MM.1S (cell line): ENCODE data around the gene IPO9.

Source experiments
- DNase-seq: peaks from one replicate; pipeline ENCODE4 v3.0.0-alpha.2; 2015
- H2AFZ ChIP-seq: fragments of 300-600 bp; sonication (generic); 2 replicates; pipeline ENCODE4 v1.6.0; 2016; ENCODE audit warnings: antibody characterized with exemption, low read length
- H3F3A ChIP-seq: fragments of 300-600 bp; sonication (generic); 2 replicates; pipeline ENCODE4 v1.6.1; 2016; ENCODE audit warnings: mild to moderate bottlenecking, antibody characterized with exemption, low read length, moderate library complexity, mixed read lengths; ENCODE audit not compliant: insufficient read depth
- H3K27ac ChIP-seq: fragments of 300-600 bp; sonication (generic); 2 replicates; pipeline ENCODE4 v1.5.1; 2016; ENCODE audit warnings: mild to moderate bottlenecking, low read length
- H3K27me3 ChIP-seq: fragments of 300-600 bp; sonication (generic); replicated peaks from 2 replicates; pipeline ENCODE4 v1.6.0; 2016; ENCODE audit warnings: low read length; ENCODE audit not compliant: insufficient read depth
- H3K36me3 ChIP-seq: fragments of 300-600 bp; sonication (generic); replicated peaks from 2 replicates; pipeline ENCODE4 v1.6.1; 2016; ENCODE audit warnings: mild to moderate bottlenecking, low read length, mixed read lengths; ENCODE audit not compliant: insufficient read depth
- H3K4me1 ChIP-seq: fragments of 300-600 bp; sonication (generic); 2 replicates; pipeline ENCODE4 v1.6.1; 2016; ENCODE audit warnings: low read length, mixed read lengths
- H3K4me2 ChIP-seq: fragments of 300-600 bp; sonication (generic); 2 replicates; pipeline ENCODE4 v1.6.0; 2016; ENCODE audit warnings: low read depth, low read length
- H3K4me3 ChIP-seq: fragments of 300-600 bp; sonication (generic); 2 replicates; pipeline ENCODE4 v1.5.1; 2016; ENCODE audit warnings: low read length, mixed read lengths
- H3K79me2 ChIP-seq: fragments of 300-600 bp; sonication (generic); 2 replicates; pipeline ENCODE4 v1.6.1; 2016; ENCODE audit warnings: mixed run types, low read length, mixed read lengths
- H3K9ac ChIP-seq: fragments of 300-600 bp; sonication (generic); 2 replicates; pipeline ENCODE4 v1.6.1; 2016; ENCODE audit warnings: low read length, mixed read lengths
- H3K9me2 ChIP-seq: fragments of 300-600 bp; sonication (generic); replicated peaks from 2 replicates; pipeline ENCODE4 v1.6.1; 2016; ENCODE audit warnings: mild to moderate bottlenecking, low read length, mixed read lengths; ENCODE audit not compliant: insufficient read depth
- H3K9me3 ChIP-seq: fragments of 300-600 bp; sonication (generic); replicated peaks from 2 replicates; pipeline ENCODE4 v1.6.1; 2016; ENCODE audit warnings: mild to moderate bottlenecking, low read length, mixed read lengths; ENCODE audit not compliant: insufficient read depth
- H4K20me1 ChIP-seq: fragments of 300-600 bp; sonication (generic); 2 replicates; pipeline ENCODE4 v1.6.1; 2016; ENCODE audit warnings: mild to moderate bottlenecking, low read length, moderate library complexity, mixed read lengths; ENCODE audit not compliant: insufficient read depth
- CTCF ChIP-seq: fragments of 300-600 bp; sonication (generic); IDR thresholded peaks from 2 replicates; pipeline ENCODE4 v1.5.1; 2016; ENCODE audit warnings: antibody characterized with exemption, low read length, mixed read lengths
- EZH2 ChIP-seq: fragments of 300-600 bp; sonication (generic); optimal IDR thresholded peaks from 2 replicates; pipeline ENCODE3; 2017; ENCODE audit warnings: low read depth, mild to moderate bottlenecking, antibody characterized with exemption, low read length, mixed read lengths
- EZH2phosphoT487 ChIP-seq: fragments of 300-600 bp; sonication (generic); IDR thresholded peaks from 2 replicates; pipeline ENCODE4 v1.6.1; 2018; ENCODE audit warnings: antibody characterized with exemption, low read length

The IPO9 gene

GRCh38 chr1:201781437-201781836 is 47.5 kb upstream of the IPO9 start:
- no peaks in the 10 kb centered on the region for H3F3A ChIP-seq
- no peak overlapping the region for H2AFZ ChIP-seq
- no peaks in the 10 kb centered on the region for H3K27me3 ChIP-seq
- no peaks in the 10 kb centered on the region for H3K9me2 ChIP-seq
- TF ChIP-seq CTCF (no peak), EZH2phosphoT487 (no peak), EZH2 (no peak)
- no peak overlapping the region for H3K27ac ChIP-seq
- no peak overlapping the region for H3K4me2 ChIP-seq
- H3K4me3 ChIP-seq, result no peak overlapping the region
- H3K9ac ChIP-seq, result no peak overlapping the region
- no peaks in the 10 kb centered on the region for H3K4me1 ChIP-seq
- H3K36me3 ChIP-seq, result no peaks in the 10 kb centered on the region
- H3K9me3 ChIP-seq, result no peaks in the 10 kb centered on the region
- no peaks in the 10 kb centered on the region for H4K20me1 ChIP-seq
- no peak for DNase-seq
- no peaks in the 10 kb centered on the region for H3K79me2 ChIP-seq

- Histone ChIP-seq H2AFZ (no peak overlapping the region), H3F3A (no peaks in the 10 kb centered on the region), H3K36me3 (no peaks in the 10 kb centered on the region), H3K4me1 (no peaks in the 10 kb centered on the region), H3K27ac (no peak overlapping the region), H3K79me2 (no peaks in the 10 kb centered on the region), H3K27me3 (no peaks in the 10 kb centered on the region), H4K20me1 (no peaks in the 10 kb centered on the region), H3K9me2 (no peaks in the 10 kb centered on the region), H3K4me3 (no peak overlapping the region), H3K4me2 (no peak overlapping the region), H3K9ac (no peak overlapping the region), H3K9me3 (no peaks in the 10 kb centered on the region)
- TF ChIP-seq CTCF (no peak), EZH2 (no peak), EZH2phosphoT487 (no peak)
- DNase-seq, result no peak
Observed at GRCh38 chr1:201782353-201782752, 46.6 kb upstream of the IPO9 start.

GRCh38 chr1:201783058-201783457 is 45.9 kb upstream of the IPO9 start:
- no peak for TF ChIP-seq EZH2phosphoT487
- no peak for TF ChIP-seq EZH2
- TF ChIP-seq CTCF, result no peak
- H4K20me1 ChIP-seq, result no peaks in the 10 kb centered on the region
- H3K9ac ChIP-seq, result no peak overlapping the region
- no peak for DNase-seq
- H3F3A ChIP-seq, result no peaks in the 10 kb centered on the region
- no peaks in the 10 kb centered on the region for H3K36me3 ChIP-seq
- no peak overlapping the region for H2AFZ ChIP-seq
- H3K9me2 ChIP-seq, result no peaks in the 10 kb centered on the region
- no peak overlapping the region for H3K4me2 ChIP-seq
- no peak overlapping the region for H3K27ac ChIP-seq
- H3K27me3 ChIP-seq, result no peaks in the 10 kb centered on the region
- H3K79me2 ChIP-seq, result no peaks in the 10 kb centered on the region
- no peaks in the 10 kb centered on the region for H3K9me3 ChIP-seq
- no peaks in the 10 kb centered on the region for H3K4me1 ChIP-seq
- H3K4me3 ChIP-seq, result no peak overlapping the region

- no peak overlapping the region for H2AFZ ChIP-seq
- H3K36me3 ChIP-seq, result no peaks in the 10 kb centered on the region
Observed at GRCh38 chr1:201783572-201783971, 45.4 kb upstream of the IPO9 start.

More at GRCh38 chr1:201783572-201783971, 45.4 kb upstream of the IPO9 start:
- no peaks in the 10 kb centered on the region for H3K4me1 ChIP-seq
- H3K79me2 ChIP-seq, result no peaks in the 10 kb centered on the region
- no peak overlapping the region for H3K27ac ChIP-seq
- H3K27me3 ChIP-seq, result no peaks in the 10 kb centered on the region
- H3F3A ChIP-seq, result no peaks in the 10 kb centered on the region
- no peak overlapping the region for H3K9ac ChIP-seq
- H3K4me3 ChIP-seq, result no peak overlapping the region
- TF ChIP-seq EZH2phosphoT487, result no peak
- H3K9me3 ChIP-seq, result no peaks in the 10 kb centered on the region
- H3K9me2 ChIP-seq, result no peaks in the 10 kb centered on the region
- DNase-seq, result no peak
- no peaks in the 10 kb centered on the region for H4K20me1 ChIP-seq
- no peak overlapping the region for H3K4me2 ChIP-seq
